ENCODE data around the gene AQP12A. TPM values are rescaled to one million over a fixed set of nuclear protein-coding genes. Genes with fewer than 3 reads are reported as not detected.
"Not testable (repeated sequence)": the region's sequence is repeated elsewhere in the genome, so short reads cannot be mapped to it uniquely, and the experiment has no call there.

AQP12A gene
- total and polyA plus RNA-seq, 2 experiments from 2014 or later, result not detected

DNA sequence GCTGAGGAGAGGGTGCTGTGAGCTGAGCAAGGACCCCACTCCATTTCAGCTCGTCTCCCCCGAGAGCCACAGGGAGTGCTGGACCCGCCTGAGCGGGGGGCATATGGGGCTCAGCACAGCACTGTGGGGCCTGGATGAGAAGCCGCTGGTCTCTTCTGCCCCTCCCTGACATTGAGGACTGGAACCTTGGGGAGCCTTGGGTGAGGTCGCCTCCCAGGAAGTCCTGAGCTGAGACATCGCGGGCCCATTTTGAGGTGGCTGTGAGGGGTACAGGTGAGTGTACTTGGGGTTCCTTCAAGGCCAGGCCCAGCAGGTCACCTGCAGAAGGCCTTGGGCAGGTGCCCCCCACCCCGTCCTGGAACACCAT, 3.1 kb upstream of the AQP12A start:
- Histone ChIP-seq H3K4me3 (no peak overlapping the region), H3K27ac (ENCODE audit: low read depth) (no peak overlapping the region), H3K36me3 (ENCODE audit: insufficient read depth) (no peaks in the 10 kb centered on the region), H3K4me2 (no peak overlapping the region), H3K4me1 (ENCODE audit: insufficient read depth) (no peaks in the 10 kb centered on the region), H3K9me2 (ENCODE audit: insufficient read depth) (no peaks in the 10 kb centered on the region), H2AFZ (no peak overlapping the region), H3K27me3 (ENCODE audit: insufficient read depth) (no peaks in the 10 kb centered on the region), H4K20me1 (replicated peaks; ENCODE audit: insufficient read depth) (no peaks in the 10 kb centered on the region), H3K79me2 (replicated peaks; ENCODE audit: insufficient read depth) (no peaks in the 10 kb centered on the region), H3F3A (replicated peaks; ENCODE audit: low read depth) (no peaks in the 10 kb centered on the region)
- no peaks in the 10 kb centered on the region for H3K9me3 Mint-ChIP-seq
- H3K4me1 Mint-ChIP-seq, result peaks cover 2% of the 10 kb centered on the region; the same call in 1 of the 3 replicates
- no peak overlapping the region for H3K27ac Mint-ChIP-seq
- no peak overlapping the region for H3K4me3 Mint-ChIP-seq
- no peaks in the 10 kb centered on the region for H3K36me3 Mint-ChIP-seq (ENCODE audit: low read depth)
- peaks cover 4% of the 10 kb centered on the region for H3K27me3 Mint-ChIP-seq (ENCODE audit: insufficient read depth, low read depth, poor library complexity)
- no peak for ATAC-seq
- DNase-seq (ENCODE audit: low spot score), result no peak
- TF ChIP-seq STAT1 (IDR thresholded peaks at IDR 0.05; ENCODE audit: unreplicated experiment) (no peak), ZNF114 (CRISPR knock-in tag; IDR thresholded peaks at IDR 0.05) (no peak), ETS1 (IDR thresholded peaks at IDR 0.05) (no peak), EZH2 (IDR thresholded peaks at IDR 0.05; ENCODE audit: low read depth, unreplicated experiment) (no peak)
- TF ChIP-seq, protein P1, sequence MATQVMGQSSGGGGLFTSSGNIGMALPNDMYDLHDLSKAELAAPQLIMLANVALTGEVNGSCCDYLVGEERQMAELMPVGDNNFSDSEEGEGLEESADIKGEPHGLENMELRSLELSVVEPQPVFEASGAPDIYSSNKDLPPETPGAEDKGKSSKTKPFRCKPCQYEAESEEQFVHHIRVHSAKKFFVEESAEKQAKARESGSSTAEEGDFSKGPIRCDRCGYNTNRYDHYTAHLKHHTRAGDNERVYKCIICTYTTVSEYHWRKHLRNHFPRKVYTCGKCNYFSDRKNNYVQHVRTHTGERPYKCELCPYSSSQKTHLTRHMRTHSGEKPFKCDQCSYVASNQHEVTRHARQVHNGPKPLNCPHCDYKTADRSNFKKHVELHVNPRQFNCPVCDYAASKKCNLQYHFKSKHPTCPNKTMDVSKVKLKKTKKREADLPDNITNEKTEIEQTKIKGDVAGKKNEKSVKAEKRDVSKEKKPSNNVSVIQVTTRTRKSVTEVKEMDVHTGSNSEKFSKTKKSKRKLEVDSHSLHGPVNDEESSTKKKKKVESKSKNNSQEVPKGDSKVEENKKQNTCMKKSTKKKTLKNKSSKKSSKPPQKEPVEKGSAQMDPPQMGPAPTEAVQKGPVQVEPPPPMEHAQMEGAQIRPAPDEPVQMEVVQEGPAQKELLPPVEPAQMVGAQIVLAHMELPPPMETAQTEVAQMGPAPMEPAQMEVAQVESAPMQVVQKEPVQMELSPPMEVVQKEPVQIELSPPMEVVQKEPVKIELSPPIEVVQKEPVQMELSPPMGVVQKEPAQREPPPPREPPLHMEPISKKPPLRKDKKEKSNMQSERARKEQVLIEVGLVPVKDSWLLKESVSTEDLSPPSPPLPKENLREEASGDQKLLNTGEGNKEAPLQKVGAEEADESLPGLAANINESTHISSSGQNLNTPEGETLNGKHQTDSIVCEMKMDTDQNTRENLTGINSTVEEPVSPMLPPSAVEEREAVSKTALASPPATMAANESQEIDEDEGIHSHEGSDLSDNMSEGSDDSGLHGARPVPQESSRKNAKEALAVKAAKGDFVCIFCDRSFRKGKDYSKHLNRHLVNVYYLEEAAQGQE (IDR thresholded peaks at IDR 0.05; ENCODE audit: unreplicated experiment), result no peak
- TF ChIP-seq, protein P2, sequence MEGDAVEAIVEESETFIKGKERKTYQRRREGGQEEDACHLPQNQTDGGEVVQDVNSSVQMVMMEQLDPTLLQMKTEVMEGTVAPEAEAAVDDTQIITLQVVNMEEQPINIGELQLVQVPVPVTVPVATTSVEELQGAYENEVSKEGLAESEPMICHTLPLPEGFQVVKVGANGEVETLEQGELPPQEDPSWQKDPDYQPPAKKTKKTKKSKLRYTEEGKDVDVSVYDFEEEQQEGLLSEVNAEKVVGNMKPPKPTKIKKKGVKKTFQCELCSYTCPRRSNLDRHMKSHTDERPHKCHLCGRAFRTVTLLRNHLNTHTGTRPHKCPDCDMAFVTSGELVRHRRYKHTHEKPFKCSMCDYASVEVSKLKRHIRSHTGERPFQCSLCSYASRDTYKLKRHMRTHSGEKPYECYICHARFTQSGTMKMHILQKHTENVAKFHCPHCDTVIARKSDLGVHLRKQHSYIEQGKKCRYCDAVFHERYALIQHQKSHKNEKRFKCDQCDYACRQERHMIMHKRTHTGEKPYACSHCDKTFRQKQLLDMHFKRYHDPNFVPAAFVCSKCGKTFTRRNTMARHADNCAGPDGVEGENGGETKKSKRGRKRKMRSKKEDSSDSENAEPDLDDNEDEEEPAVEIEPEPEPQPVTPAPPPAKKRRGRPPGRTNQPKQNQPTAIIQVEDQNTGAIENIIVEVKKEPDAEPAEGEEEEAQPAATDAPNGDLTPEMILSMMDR (conservative IDR thresholded peaks at IDR 0.05; ENCODE audit: low read depth in 2 of 2), result no peak

- Histone ChIP-seq H4K20me1 (replicated peaks; ENCODE audit: insufficient read depth) (no peaks in the 10 kb centered on the region), H3K4me2 (no peak overlapping the region), H2AFZ (no peak overlapping the region), H3K79me2 (replicated peaks; ENCODE audit: insufficient read depth) (no peaks in the 10 kb centered on the region), H3F3A (replicated peaks; ENCODE audit: low read depth) (no peaks in the 10 kb centered on the region), H3K4me3 (no peak overlapping the region), H3K9me2 (ENCODE audit: insufficient read depth) (no peaks in the 10 kb centered on the region), H3K4me1 (ENCODE audit: insufficient read depth) (no peaks in the 10 kb centered on the region), H3K27me3 (ENCODE audit: insufficient read depth) (no peaks in the 10 kb centered on the region), H3K36me3 (ENCODE audit: insufficient read depth) (no peaks in the 10 kb centered on the region), H3K27ac (ENCODE audit: low read depth) (no peak overlapping the region)
- Mint-ChIP-seq H3K4me3 (no peak overlapping the region), H3K4me1 (peaks cover 2% of the 10 kb centered on the region; the same call in 1 of the 3 replicates), H3K36me3 (ENCODE audit: low read depth) (no peaks in the 10 kb centered on the region), H3K9me3 (no peaks in the 10 kb centered on the region), H3K27me3 (ENCODE audit: insufficient read depth, low read depth, poor library complexity) (peaks cover 4% of the 10 kb centered on the region), H3K27ac (no peak overlapping the region)
- TF ChIP-seq EZH2phosphoT487 (IDR thresholded peaks at IDR 0.05; ENCODE audit: unreplicated experiment), result no peak
- TF ChIP-seq NANOG (IDR thresholded peaks at IDR 0.05; ENCODE audit: borderline replicate concordance), result no peak
- no peak for TF ChIP-seq JUNB (IDR thresholded peaks at IDR 0.05; ENCODE audit: unreplicated experiment)
- no peak for TF ChIP-seq CREB1 (CRISPR knock-in tag; IDR thresholded peaks at IDR 0.05; ENCODE audit: low read depth)
- no peak for TF ChIP-seq ZNF331 (CRISPR knock-in tag; IDR thresholded peaks at IDR 0.05; ENCODE audit: low read depth)
- TF ChIP-seq EZH2 (IDR thresholded peaks at IDR 0.05; ENCODE audit: low read depth, unreplicated experiment), result no peak
- no peak for DNase-seq (ENCODE audit: low spot score)
- no peak for ATAC-seq
Measured at GRCh38 chr2:240689975-240690374, 1.7 kb upstream of the AQP12A start.

DNA sequence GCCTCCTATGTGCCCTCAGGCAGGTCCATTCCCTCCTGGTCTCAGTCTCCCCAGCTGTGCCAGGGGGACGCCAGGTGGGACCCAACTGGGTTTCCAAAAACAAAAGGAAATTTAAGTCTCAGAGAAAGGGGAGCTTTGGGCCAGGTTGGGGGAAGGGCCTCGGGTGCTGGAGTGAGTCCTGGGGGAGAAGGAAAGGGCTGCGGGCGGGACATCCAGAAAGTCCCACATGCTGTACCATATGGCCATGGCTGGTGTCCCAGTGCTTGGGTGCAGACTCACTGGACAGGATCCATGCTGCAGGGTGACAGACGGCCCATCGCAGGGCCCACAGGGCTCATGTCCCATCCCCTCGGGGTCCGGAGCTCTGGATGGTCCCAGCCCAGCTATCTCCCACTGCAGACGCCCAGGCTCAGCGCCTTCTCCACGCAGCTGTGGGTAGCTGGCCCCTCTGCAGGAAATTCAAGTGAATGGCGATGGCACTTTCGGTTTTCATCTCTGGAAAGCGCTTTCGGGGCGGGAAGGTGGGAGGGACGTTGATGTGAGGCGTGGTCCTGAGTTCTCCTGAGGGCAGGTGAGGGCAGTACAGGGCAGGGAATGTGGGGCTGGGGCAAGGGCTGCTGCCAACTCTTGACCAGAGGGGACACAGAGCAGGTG, 1.1 kb upstream of the AQP12A start:
- H3K27me3 Mint-ChIP-seq (ENCODE audit: insufficient read depth, low read depth, poor library complexity); DNase-seq (ENCODE audit: low spot score); H3K4me3 ChIP-seq; H3K27ac ChIP-seq (ENCODE audit: low read depth); H2AFZ ChIP-seq; H3K27ac Mint-ChIP-seq; H3K4me1 Mint-ChIP-seq; H4K20me1 ChIP-seq (replicated peaks; ENCODE audit: insufficient read depth); H3K27me3 ChIP-seq (ENCODE audit: insufficient read depth); H3K9me3 Mint-ChIP-seq; H3F3A ChIP-seq (replicated peaks; ENCODE audit: low read depth); H3K4me1 ChIP-seq (ENCODE audit: insufficient read depth); H3K36me3 ChIP-seq (ENCODE audit: insufficient read depth); H3K4me2 ChIP-seq; H3K9me2 ChIP-seq (ENCODE audit: insufficient read depth); H3K4me3 Mint-ChIP-seq; H3K36me3 Mint-ChIP-seq (ENCODE audit: low read depth); ATAC-seq; H3K79me2 ChIP-seq (replicated peaks; ENCODE audit: insufficient read depth): not testable (repeated sequence)
